Keratinocyte (primary cell): ENCODE measurements around the gene GPBAR1.

ENCODE experiments used
- EZH2 ChIP-seq: IDR thresholded peaks from one replicate; pipeline ENCODE4 v1.6.1; 2012; ENCODE audit warnings: inconsistent platforms, mild to moderate bottlenecking, low read length, moderate library complexity
- TF ChIP-seq, protein P1 (sequence below), 3 experiments: IDR thresholded peaks in 1 of 3; conservative IDR thresholded peaks in 1 of 3; optimal IDR thresholded peaks in 1 of 3; 2 replicates in 2 of 3; 3 replicates in 1 of 3; pipeline versions ENCODE3 to v1.5.1; 2011; ENCODE audit warnings: low read length in 3 of 3, mild to moderate bottlenecking in 3 of 3, moderate library complexity in 2 of 3, control low read depth in 1 of 3, inconsistent platforms in 1 of 3; ENCODE audit not compliant: insufficient read depth in 2 of 3; ENCODE audit errors: extremely low read depth in 1 of 3

DNA sequence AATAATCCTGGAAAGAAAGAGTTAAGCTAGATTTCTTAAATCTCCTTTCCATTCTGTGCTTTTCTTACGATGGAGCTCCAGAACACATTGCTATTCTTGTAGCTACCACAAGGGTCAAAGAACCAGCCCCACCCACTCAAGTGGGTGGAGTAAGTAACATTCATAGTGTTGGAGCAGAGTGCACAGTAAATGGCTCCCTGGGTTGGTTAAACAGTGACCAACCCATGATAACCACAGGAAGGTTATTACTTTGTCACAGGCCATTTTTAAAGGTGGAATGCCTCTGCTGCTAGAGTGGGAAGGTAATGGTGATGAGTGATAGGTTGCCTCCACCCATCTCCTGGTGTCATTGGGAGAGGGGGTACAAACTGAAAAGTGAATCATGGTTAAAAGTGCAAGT lies 29.9 kb upstream of the GPBAR1 start:
- TF ChIP-seq, protein P1, sequence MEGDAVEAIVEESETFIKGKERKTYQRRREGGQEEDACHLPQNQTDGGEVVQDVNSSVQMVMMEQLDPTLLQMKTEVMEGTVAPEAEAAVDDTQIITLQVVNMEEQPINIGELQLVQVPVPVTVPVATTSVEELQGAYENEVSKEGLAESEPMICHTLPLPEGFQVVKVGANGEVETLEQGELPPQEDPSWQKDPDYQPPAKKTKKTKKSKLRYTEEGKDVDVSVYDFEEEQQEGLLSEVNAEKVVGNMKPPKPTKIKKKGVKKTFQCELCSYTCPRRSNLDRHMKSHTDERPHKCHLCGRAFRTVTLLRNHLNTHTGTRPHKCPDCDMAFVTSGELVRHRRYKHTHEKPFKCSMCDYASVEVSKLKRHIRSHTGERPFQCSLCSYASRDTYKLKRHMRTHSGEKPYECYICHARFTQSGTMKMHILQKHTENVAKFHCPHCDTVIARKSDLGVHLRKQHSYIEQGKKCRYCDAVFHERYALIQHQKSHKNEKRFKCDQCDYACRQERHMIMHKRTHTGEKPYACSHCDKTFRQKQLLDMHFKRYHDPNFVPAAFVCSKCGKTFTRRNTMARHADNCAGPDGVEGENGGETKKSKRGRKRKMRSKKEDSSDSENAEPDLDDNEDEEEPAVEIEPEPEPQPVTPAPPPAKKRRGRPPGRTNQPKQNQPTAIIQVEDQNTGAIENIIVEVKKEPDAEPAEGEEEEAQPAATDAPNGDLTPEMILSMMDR (optimal IDR thresholded peaks at IDR 0.05 in 1 of 3, IDR thresholded peaks at IDR 0.05 in 1 of 3, conservative IDR thresholded peaks at IDR 0.05 in 1 of 3; ENCODE audit: extremely low read depth in 1 of 3, insufficient read depth in 2 of 3, low read length in 3 of 3): peak in 1 of 3 experiments; percentile 38
- TF ChIP-seq EZH2: no peak
